GM21423 (cell line): ENCODE measurements around the gene GPSM1.
"Not testable (repeated sequence)": the region's sequence is repeated elsewhere in the genome, so short reads cannot be mapped to it uniquely, and the experiment has no call there.

ENCODE experiments used
- ATAC-seq: cut with Tn5 transposase; IDR thresholded peaks from one replicate; pipeline ENCODE4 v1.9.1; 2021; ENCODE audit warnings: mild to moderate bottlenecking, moderate library complexity; ENCODE audit not compliant: unreplicated experiment

GPSM1 gene

GRCh38 chr9:136316896-136317676 is 10.3 kb upstream of the GPSM1 start:
- ATAC-seq: no peak

GRCh38 chr9:136317695-136318094 is 9.6 kb upstream of the GPSM1 start:
- ATAC-seq: no peak

- no peak for ATAC-seq
Observed at GRCh38 chr9:136318111-136318775, 9.1 kb upstream of the GPSM1 start.

- no peak for ATAC-seq
Observed at GRCh38 chr9:136318776-136319241, 8.5 kb upstream of the GPSM1 start.

- ATAC-seq: not testable (repeated sequence)
Observed at GRCh38 chr9:136319244-136319643, 8.1 kb upstream of the GPSM1 start.

- not testable (repeated sequence) for ATAC-seq
Observed at GRCh38 chr9:136319955-136320354, 7.4 kb upstream of the GPSM1 start.

- not testable (repeated sequence) for ATAC-seq
Observed at GRCh38 chr9:136320972-136321371, 6.4 kb upstream of the GPSM1 start.

GRCh38 chr9:136321561-136321960 is 5.8 kb upstream of the GPSM1 start:
- ATAC-seq: no peak

- no peak for ATAC-seq
Observed at GRCh38 chr9:136322756-136323330, 4.5 kb upstream of the GPSM1 start.

- ATAC-seq: no peak
Observed at GRCh38 chr9:136323371-136323789, 4.0 kb upstream of the GPSM1 start.

- ATAC-seq: no peak
Observed at GRCh38 chr9:136324501-136325300, 2.6 kb upstream of the GPSM1 start.

- no peak for ATAC-seq
Observed at GRCh38 chr9:136325358-136325757, 2.0 kb upstream of the GPSM1 start.

GRCh38 chr9:136326061-136326760 is 1.1 kb upstream of the GPSM1 start:
- no peak for ATAC-seq

GRCh38 chr9:136326761-136327303 is 507 bp upstream of the GPSM1 start:
- no peak for ATAC-seq

- no peak for ATAC-seq
Observed at GRCh38 chr9:136328011-136328621, 777 bp downstream of the GPSM1 start.

GRCh38 chr9:136328622-136329041 is 1.3 kb downstream of the GPSM1 start:
- ATAC-seq: no peak

- no peak for ATAC-seq
Observed at GRCh38 chr9:136329211-136329627, 1.9 kb downstream of the GPSM1 start.

GRCh38 chr9:136329636-136330405 is 2.5 kb downstream of the GPSM1 start:
- ATAC-seq: no peak

- no peak for ATAC-seq
Observed at GRCh38 chr9:136330406-136330990, 3.2 kb downstream of the GPSM1 start.
